Ovary (tissue), 3 donors: ENCODE measurements around the gene ZNF277.

ENCODE experiments used
- CTCF ChIP-seq, 3 donors: fragments of 450-650 bp in 2 of 3; fragments of 200-600 bp in 1 of 3; IDR thresholded peaks; one replicate each; pipeline versions ENCODE4 v1.5.1 to v1.8.0; 2016 to 2022; ENCODE audit warnings: antibody characterized with exemption in 3 of 3, mild to moderate bottlenecking in 1 of 3
- EP300 ChIP-seq: sonication (generic); formaldehyde crosslinking; IDR thresholded peaks from one replicate; pipeline ENCODE4 v1.6.1; 2017; ENCODE audit warnings: antibody characterized with exemption
- donor health status: DM: no; HTN: no; CAD: no.

- TF ChIP-seq EP300 (no peak), CTCF (IDR thresholded peaks at IDR 0.05) (no peak)
Measured at GRCh38 chr7:112168915-112169314, 37.6 kb upstream of the ZNF277 start.
